ENCODE data around the gene TUBB1.

- TF ChIP-seq CTCF (IDR thresholded peaks at IDR 0.05; ENCODE audit: insufficient read depth, low read length, poor library complexity, severe bottlenecking) (no peak), EZH2phosphoT487 (conservative IDR thresholded peaks at IDR 0.05; ENCODE audit: low read length) (no peak)
Measured at GRCh38 chr20:59050437-59050836, 31.2 kb downstream of the TUBB1 start.

All from SU-DHL-6 (cell line).